Stimulated activated naive CD8-positive, alpha-beta T cell treated with anti-CD3 and anti-CD28 coated beads, Interleukin-15, amount 100 ng/mL, for 72 hours (primary cell): ENCODE results near the gene ASPDH.

Experiments used
- ATAC-seq: fragments of 150-1000 bp; cut with Tn5 transposase; 2 replicates; pipeline ENCODE4 v1.10.0; 2021; ENCODE audit warnings: mild to moderate bottlenecking, moderate library complexity
- DNase-seq, 2 donors: peaks; one replicate each; pipeline ENCODE4 v3.0.0; 2021 to 2022
- H3K27ac Mint-ChIP-seq, 2 donors: one replicate each; pipeline ENCODE4 v1.8.0; 2022; ENCODE audit warnings: mild to moderate bottlenecking in 2 of 2, mixed read lengths in 2 of 2, moderate library complexity in 2 of 2
- H3K27me3 Mint-ChIP-seq: one replicate; pipeline ENCODE4 v1.8.0; 2022; ENCODE audit warnings: mixed read lengths
- H3K4me1 Mint-ChIP-seq: one replicate; pipeline ENCODE4 v1.8.0; 2022; ENCODE audit warnings: mild to moderate bottlenecking, mixed read lengths
- H3K4me3 Mint-ChIP-seq, 2 donors: one replicate each; pipeline ENCODE4 v1.8.0; 2022; ENCODE audit warnings: mild to moderate bottlenecking in 2 of 2, mixed read lengths in 2 of 2, moderate library complexity in 1 of 2
- H3K9me3 Mint-ChIP-seq, 2 donors: one replicate each; pipeline ENCODE4 v1.8.0; 2022; ENCODE audit warnings: mixed read lengths in 2 of 2

ASPDH gene

GRCh38 chr19:50464348-50464747 lies 49.4 kb downstream of the ASPDH start:
- H3K27me3 Mint-ChIP-seq = peaks cover 36% of the 10 kb centered on the region
- ATAC-seq (no peak), DNase-seq (no peak)
- no peak overlapping the region for H3K27ac Mint-ChIP-seq
- H3K9me3 Mint-ChIP-seq = no peaks in the 10 kb centered on the region
- no peak overlapping the region for H3K4me3 Mint-ChIP-seq
- peaks cover 17% of the 10 kb centered on the region for H3K4me1 Mint-ChIP-seq

GRCh38 chr19:50462970-50463369 lies 50.7 kb downstream of the ASPDH start:
- peaks cover 17% of the 10 kb centered on the region for H3K4me1 Mint-ChIP-seq
- no peaks in the 10 kb centered on the region for H3K9me3 Mint-ChIP-seq
- peaks cover 23% of the 10 kb centered on the region for H3K27me3 Mint-ChIP-seq
- DNase-seq = no peak
- H3K27ac Mint-ChIP-seq = no peak overlapping the region
- H3K4me3 Mint-ChIP-seq = no peak overlapping the region
- no peak for ATAC-seq
